Measurements from ENCODE around the gene RGL4.
"Not testable (repeated sequence)": the region's sequence is repeated elsewhere in the genome, so short reads cannot be mapped to it uniquely, and the experiment has no call there.

Gene RGL4

GRCh38 chr22:23713696-23714595 lies 23.1 kb downstream of the RGL4 start:
- peaks cover 5% of the 10 kb centered on the region for H3K4me1 ChIP-seq (ENCODE audit: control insufficient read depth, insufficient read depth, low read length)
- H3K9ac ChIP-seq (ENCODE audit: low read length), result no peak overlapping the region
- H3K27ac ChIP-seq (ENCODE audit: low read depth, low read length), result no peak overlapping the region
- peaks cover 9% of the 10 kb centered on the region for H3K36me3 ChIP-seq (ENCODE audit: control insufficient read depth, insufficient read depth, low read length)
- no peak overlapping the region for H3K4me3 ChIP-seq (ENCODE audit: low read length)
- H3K27me3 ChIP-seq (ENCODE audit: control insufficient read depth, insufficient read depth, low read length), result no peaks in the 10 kb centered on the region

- Histone ChIP-seq H3K4me1 (ENCODE audit: control insufficient read depth, insufficient read depth, low read length) (peaks cover 5% of the 10 kb centered on the region), H3K36me3 (ENCODE audit: control insufficient read depth, insufficient read depth, low read length) (peaks cover 7% of the 10 kb centered on the region), H3K4me3 (ENCODE audit: low read length) (no peak overlapping the region), H3K27me3 (ENCODE audit: control insufficient read depth, insufficient read depth, low read length) (no peaks in the 10 kb centered on the region), H3K9ac (ENCODE audit: low read length) (no peak overlapping the region), H3K27ac (ENCODE audit: low read depth, low read length) (no peak overlapping the region)
These were observed 24.1 kb downstream of the RGL4 start for GRCh38 chr22:23714596-23715578.

GRCh38 chr22:23715806-23716375 lies 25.1 kb downstream of the RGL4 start:
- peaks cover 7% of the 10 kb centered on the region for H3K36me3 ChIP-seq (ENCODE audit: control insufficient read depth, insufficient read depth, low read length)
- peak overlapping the region; percentile 90 for H3K4me3 ChIP-seq (ENCODE audit: low read length)
- no peak overlapping the region for H3K27ac ChIP-seq (ENCODE audit: low read depth, low read length)
- H3K4me1 ChIP-seq (ENCODE audit: control insufficient read depth, insufficient read depth, low read length), result peaks cover 5% of the 10 kb centered on the region
- H3K27me3 ChIP-seq (ENCODE audit: control insufficient read depth, insufficient read depth, low read length), result no peaks in the 10 kb centered on the region
- no peak overlapping the region for H3K9ac ChIP-seq (ENCODE audit: low read length)

- Histone ChIP-seq H3K36me3 (ENCODE audit: control insufficient read depth, insufficient read depth, low read length) (peaks cover 6% of the 10 kb centered on the region), H3K4me1 (ENCODE audit: control insufficient read depth, insufficient read depth, low read length) (peaks cover 5% of the 10 kb centered on the region), H3K27ac (ENCODE audit: low read depth, low read length) (peak overlapping the region; percentile 68), H3K4me3 (ENCODE audit: low read length) (peak overlapping the region; percentile 90), H3K27me3 (ENCODE audit: control insufficient read depth, insufficient read depth, low read length) (no peaks in the 10 kb centered on the region), H3K9ac (ENCODE audit: low read length) (peak overlapping the region; percentile 80)
These were observed 26.3 kb downstream of the RGL4 start for GRCh38 chr22:23716811-23717801.

GRCh38 chr22:23718371-23719165 lies 27.8 kb downstream of the RGL4 start:
- no peak overlapping the region for H3K27ac ChIP-seq (ENCODE audit: low read depth, low read length)
- no peak overlapping the region for H3K4me3 ChIP-seq (ENCODE audit: low read length)
- no peaks in the 10 kb centered on the region for H3K27me3 ChIP-seq (ENCODE audit: control insufficient read depth, insufficient read depth, low read length)
- peaks cover 3% of the 10 kb centered on the region for H3K36me3 ChIP-seq (ENCODE audit: control insufficient read depth, insufficient read depth, low read length)
- H3K4me1 ChIP-seq (ENCODE audit: control insufficient read depth, insufficient read depth, low read length), result peaks cover 5% of the 10 kb centered on the region
- no peak overlapping the region for H3K9ac ChIP-seq (ENCODE audit: low read length)

GRCh38 chr22:23720855-23721254 lies 30.0 kb downstream of the RGL4 start:
- no peak overlapping the region for H3K27ac ChIP-seq (ENCODE audit: low read depth, low read length)
- no peaks in the 10 kb centered on the region for H3K36me3 ChIP-seq (ENCODE audit: control insufficient read depth, insufficient read depth, low read length)
- H3K27me3 ChIP-seq (ENCODE audit: control insufficient read depth, insufficient read depth, low read length), result no peaks in the 10 kb centered on the region
- H3K9ac ChIP-seq (ENCODE audit: low read length), result no peak overlapping the region
- no peak overlapping the region for H3K4me3 ChIP-seq (ENCODE audit: low read length)
- H3K4me1 ChIP-seq (ENCODE audit: control insufficient read depth, insufficient read depth, low read length), result peaks cover 4% of the 10 kb centered on the region

- Histone ChIP-seq H3K9ac (ENCODE audit: low read length) (no peak overlapping the region), H3K27ac (ENCODE audit: low read depth, low read length) (no peak overlapping the region), H3K27me3 (ENCODE audit: control insufficient read depth, insufficient read depth, low read length) (no peaks in the 10 kb centered on the region), H3K4me3 (ENCODE audit: low read length) (no peak overlapping the region), H3K4me1 (ENCODE audit: control insufficient read depth, insufficient read depth, low read length) (peaks cover 3% of the 10 kb centered on the region), H3K36me3 (ENCODE audit: control insufficient read depth, insufficient read depth, low read length) (no peaks in the 10 kb centered on the region)
These were observed 31.3 kb downstream of the RGL4 start for GRCh38 chr22:23722160-23722559.

GRCh38 chr22:23722724-23723123 lies 31.9 kb downstream of the RGL4 start:
- H3K4me1 ChIP-seq (ENCODE audit: control insufficient read depth, insufficient read depth, low read length), result no peaks in the 10 kb centered on the region
- no peaks in the 10 kb centered on the region for H3K27me3 ChIP-seq (ENCODE audit: control insufficient read depth, insufficient read depth, low read length)
- H3K4me3 ChIP-seq (ENCODE audit: low read length), result no peak overlapping the region
- no peak overlapping the region for H3K9ac ChIP-seq (ENCODE audit: low read length)
- H3K36me3 ChIP-seq (ENCODE audit: control insufficient read depth, insufficient read depth, low read length), result no peaks in the 10 kb centered on the region
- no peak overlapping the region for H3K27ac ChIP-seq (ENCODE audit: low read depth, low read length)

GRCh38 chr22:23728108-23728507 lies 37.3 kb downstream of the RGL4 start:
- not testable (repeated sequence) for H3K4me3 ChIP-seq (ENCODE audit: low read length); H3K27me3 ChIP-seq (ENCODE audit: control insufficient read depth, insufficient read depth, low read length); H3K4me1 ChIP-seq (ENCODE audit: control insufficient read depth, insufficient read depth, low read length); H3K9ac ChIP-seq (ENCODE audit: low read length); H3K27ac ChIP-seq (ENCODE audit: low read depth, low read length); H3K36me3 ChIP-seq (ENCODE audit: control insufficient read depth, insufficient read depth, low read length)

GRCh38 chr22:23737696-23738095 lies 46.9 kb downstream of the RGL4 start:
- Histone ChIP-seq H3K4me1 (ENCODE audit: control insufficient read depth, insufficient read depth, low read length) (no peaks in the 10 kb centered on the region), H3K4me3 (ENCODE audit: low read length) (no peak overlapping the region), H3K27ac (ENCODE audit: low read depth, low read length) (no peak overlapping the region), H3K27me3 (ENCODE audit: control insufficient read depth, insufficient read depth, low read length) (no peaks in the 10 kb centered on the region), H3K36me3 (ENCODE audit: control insufficient read depth, insufficient read depth, low read length) (peaks cover 6% of the 10 kb centered on the region), H3K9ac (ENCODE audit: low read length) (no peak overlapping the region)

All from rectal smooth muscle tissue (tissue), 1 donor.